Stimulated activated CD8-positive, alpha-beta memory T cell treated with anti-CD3 and anti-CD28 coated beads, Interleukin-12 subunit alpha, Interleukin-12 subunit beta, amount 100 ng/mL, for 24 hours (primary cell): Measurements from ENCODE around the gene ITGB4.

Source experiments
- DNase-seq: peaks from one replicate; pipeline ENCODE4 v3.0.0-alpha.2; 2020; ENCODE audit errors: extremely low read depth

The ITGB4 gene

GRCh38 chr17:75731716-75732498, 10.6 kb downstream of the ITGB4 start:
- DNase-seq, result no peak

GRCh38 chr17:75733471-75733870, 12.2 kb downstream of the ITGB4 start:
- no peak for DNase-seq

- DNase-seq, result no peak
Observed at GRCh38 chr17:75734674-75735294, 13.5 kb downstream of the ITGB4 start.

- no peak for DNase-seq
Observed at GRCh38 chr17:75736173-75736835, 15.0 kb downstream of the ITGB4 start.

GRCh38 chr17:75737133-75737962, 16.1 kb downstream of the ITGB4 start:
- DNase-seq, result no peak

- DNase-seq, result no peak
Observed at GRCh38 chr17:75738218-75738802, 17.1 kb downstream of the ITGB4 start.

GRCh38 chr17:75739174-75739573, 17.9 kb downstream of the ITGB4 start:
- DNase-seq, result no peak

GRCh38 chr17:75739801-75740200, 18.5 kb downstream of the ITGB4 start:
- no peak for DNase-seq

- DNase-seq, result no peak
Observed at GRCh38 chr17:75740215-75740614, 19.0 kb downstream of the ITGB4 start.

- no peak for DNase-seq
Observed at GRCh38 chr17:75740631-75741077, 19.4 kb downstream of the ITGB4 start.

- DNase-seq, result no peak
Observed at GRCh38 chr17:75742337-75742736, 21.1 kb downstream of the ITGB4 start.

- no peak for DNase-seq
Observed at GRCh38 chr17:75743625-75744206, 22.5 kb downstream of the ITGB4 start.

- no peak for DNase-seq
Observed at GRCh38 chr17:75748706-75749105, 27.4 kb downstream of the ITGB4 start.

- DNase-seq, result peak; percentile 73
Observed at GRCh38 chr17:75749545-75750389, 28.5 kb downstream of the ITGB4 start.

GRCh38 chr17:75750661-75751423, 29.6 kb downstream of the ITGB4 start:
- DNase-seq, result no peak

GRCh38 chr17:75751676-75752404, 30.6 kb downstream of the ITGB4 start:
- DNase-seq, result no peak

- DNase-seq, result no peak
Observed at GRCh38 chr17:75752405-75752709, 31.1 kb downstream of the ITGB4 start.

- no peak for DNase-seq
Observed at GRCh38 chr17:75752802-75753513, 31.7 kb downstream of the ITGB4 start.
